ENCODE measurements around the gene RIN1.

The RIN1 gene

DNA sequence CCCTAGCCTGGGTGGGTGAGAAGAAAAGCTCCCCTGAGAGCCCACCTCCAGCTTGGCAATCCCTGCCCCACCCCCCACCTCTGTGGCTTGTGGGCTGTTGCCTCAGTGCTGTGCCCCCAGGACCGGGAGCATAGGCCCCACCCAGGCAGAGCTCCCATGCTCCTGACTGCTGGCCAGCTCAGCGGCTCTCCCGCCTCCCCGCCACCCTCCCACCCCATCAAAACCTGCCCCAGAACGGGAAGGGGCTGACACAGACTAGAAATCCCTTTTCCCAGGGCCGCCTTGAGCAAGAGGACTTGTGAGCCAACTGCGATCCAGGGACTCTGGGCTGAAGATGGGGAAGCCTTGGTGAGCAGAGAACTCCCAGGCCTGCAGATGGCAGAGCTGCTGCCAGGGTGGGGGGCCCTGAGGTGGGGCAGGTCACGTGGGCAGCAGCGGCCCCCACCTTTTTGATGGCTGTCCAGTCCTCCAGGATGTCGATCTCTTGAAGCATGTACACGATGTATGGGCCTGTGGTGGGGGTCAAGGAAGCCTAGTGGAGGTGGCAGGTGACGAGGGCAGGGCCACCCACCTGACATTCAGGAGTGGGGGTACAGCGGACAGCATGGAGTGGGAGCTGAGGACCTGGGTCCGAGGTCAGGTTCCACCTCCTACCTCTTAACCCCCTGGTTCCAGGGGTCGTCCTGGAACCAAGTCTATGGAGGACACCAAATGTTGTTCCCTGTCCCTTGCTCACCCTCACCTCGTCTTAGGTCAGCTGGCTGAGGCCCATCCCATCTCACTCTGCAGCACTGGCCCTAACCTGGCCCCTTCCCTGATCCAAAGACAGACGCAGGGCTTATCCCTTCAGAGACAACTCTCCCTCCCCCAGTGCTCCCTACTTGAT, 2.3 kb upstream of the RIN1 start:
- Histone ChIP-seq H3K27me3 (replicated peaks; ENCODE audit: control insufficient read depth, insufficient read depth, low read length) (no peaks in the 10 kb centered on the region), H3K9me3 (ENCODE audit: control insufficient read depth, low read length) (no peaks in the 10 kb centered on the region), H3K4me1 (ENCODE audit: control insufficient read depth, insufficient read depth, low read length) (peaks cover 27% of the 10 kb centered on the region), H3K9ac (ENCODE audit: low read length) (no peak overlapping the region), H3K4me3 (ENCODE audit: low read length) (no peak overlapping the region), H3K36me3 (ENCODE audit: control insufficient read depth, insufficient read depth, low read length, severe bottlenecking) (peaks cover 42% of the 10 kb centered on the region)
- no peak for DNase-seq (ENCODE audit: low read depth)

DNA sequence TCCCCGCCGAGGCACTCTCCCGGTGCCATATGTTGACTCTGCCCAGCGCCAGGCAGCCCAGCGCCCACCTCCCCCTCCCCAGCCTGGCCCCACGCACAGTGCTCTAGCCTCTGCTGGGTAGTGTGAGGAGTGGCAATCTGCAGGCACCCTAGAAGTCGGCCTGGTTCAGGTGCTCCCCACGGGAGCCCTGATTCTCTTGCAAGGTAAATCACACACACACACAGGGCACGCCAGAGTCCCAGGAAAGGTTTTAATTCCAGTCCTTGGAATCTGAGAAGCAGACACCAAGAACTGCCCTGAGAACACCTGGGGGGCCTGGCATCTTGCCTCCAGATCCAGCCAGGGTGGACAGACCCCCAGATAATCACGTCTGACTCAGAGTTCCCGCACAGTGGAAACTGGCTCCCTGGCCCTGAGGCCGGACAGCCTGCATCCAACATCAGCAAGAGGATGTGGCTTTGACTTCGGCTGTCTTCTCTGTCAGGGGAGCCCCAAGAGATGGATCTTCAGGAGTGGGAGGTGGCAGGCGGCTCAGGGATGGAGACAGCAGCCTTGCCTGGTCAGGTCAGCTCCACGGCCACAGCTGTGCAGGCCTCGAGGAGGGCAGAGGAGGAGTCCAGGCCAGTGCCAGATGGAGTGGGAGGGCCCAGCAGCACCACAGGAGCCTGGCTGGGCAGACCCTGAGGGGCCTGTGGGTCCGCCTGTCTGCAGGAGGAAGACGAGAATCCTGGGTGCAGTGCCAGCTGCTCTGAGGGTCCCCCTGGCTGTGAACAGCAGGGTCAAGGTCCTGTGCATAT, 1.1 kb upstream of the RIN1 start:
- Histone ChIP-seq H3K9ac (ENCODE audit: low read length) (no peak overlapping the region), H3K27me3 (replicated peaks; ENCODE audit: control insufficient read depth, insufficient read depth, low read length) (no peaks in the 10 kb centered on the region), H3K4me1 (ENCODE audit: control insufficient read depth, insufficient read depth, low read length) (peaks cover 22% of the 10 kb centered on the region), H3K36me3 (ENCODE audit: control insufficient read depth, insufficient read depth, low read length, severe bottlenecking) (peaks cover 54% of the 10 kb centered on the region), H3K4me3 (ENCODE audit: low read length) (no peak overlapping the region), H3K9me3 (ENCODE audit: control insufficient read depth, low read length) (no peaks in the 10 kb centered on the region)
- no peak for DNase-seq (ENCODE audit: low read depth)

DNA sequence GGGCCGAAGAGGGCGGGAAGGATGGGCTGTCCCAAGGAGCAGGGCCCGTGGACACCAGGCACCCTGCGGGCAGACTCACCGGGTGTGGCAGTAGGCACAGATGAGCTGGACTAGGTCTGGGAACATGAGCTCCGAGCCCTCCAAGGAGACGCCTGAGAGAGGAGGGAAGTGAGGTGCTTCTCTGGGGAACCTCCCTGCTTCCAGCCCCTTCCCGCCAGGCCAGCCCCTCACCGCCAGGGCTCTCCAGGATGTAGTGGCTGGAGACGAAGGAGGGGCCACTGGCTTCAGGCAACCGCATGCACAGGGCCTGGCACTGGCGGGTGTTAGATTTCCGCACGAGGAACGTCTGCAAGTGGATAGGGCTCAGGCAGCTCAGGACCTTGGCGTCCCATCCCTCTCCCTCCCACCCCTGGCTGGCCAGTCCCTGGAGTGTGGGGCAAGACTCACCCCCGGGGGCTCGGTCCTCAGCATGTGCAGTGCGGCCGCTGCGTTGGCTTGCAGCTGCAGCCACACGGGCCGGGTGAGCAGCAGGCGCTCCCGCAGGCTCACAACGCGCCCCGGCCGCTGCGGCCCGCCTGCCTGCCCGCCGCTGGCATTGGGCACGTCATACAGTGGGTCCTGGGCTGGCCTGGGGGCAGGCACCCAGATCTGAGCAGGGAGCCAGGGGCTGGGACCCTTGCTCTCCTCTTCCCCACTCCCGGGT, 552 bp downstream of the RIN1 start:
- Histone ChIP-seq H3K4me3 (ENCODE audit: low read length) (peak overlapping the region; percentile 82), H3K36me3 (ENCODE audit: control insufficient read depth, insufficient read depth, low read length, severe bottlenecking) (peaks cover 48% of the 10 kb centered on the region), H3K9me3 (ENCODE audit: control insufficient read depth, low read length) (no peaks in the 10 kb centered on the region), H3K9ac (ENCODE audit: low read length) (peak overlapping the region; percentile 86), H3K27me3 (replicated peaks; ENCODE audit: control insufficient read depth, insufficient read depth, low read length) (no peaks in the 10 kb centered on the region), H3K4me1 (ENCODE audit: control insufficient read depth, insufficient read depth, low read length) (peaks cover 22% of the 10 kb centered on the region)
- peak; percentile 71 for DNase-seq (ENCODE audit: low read depth)

DNA sequence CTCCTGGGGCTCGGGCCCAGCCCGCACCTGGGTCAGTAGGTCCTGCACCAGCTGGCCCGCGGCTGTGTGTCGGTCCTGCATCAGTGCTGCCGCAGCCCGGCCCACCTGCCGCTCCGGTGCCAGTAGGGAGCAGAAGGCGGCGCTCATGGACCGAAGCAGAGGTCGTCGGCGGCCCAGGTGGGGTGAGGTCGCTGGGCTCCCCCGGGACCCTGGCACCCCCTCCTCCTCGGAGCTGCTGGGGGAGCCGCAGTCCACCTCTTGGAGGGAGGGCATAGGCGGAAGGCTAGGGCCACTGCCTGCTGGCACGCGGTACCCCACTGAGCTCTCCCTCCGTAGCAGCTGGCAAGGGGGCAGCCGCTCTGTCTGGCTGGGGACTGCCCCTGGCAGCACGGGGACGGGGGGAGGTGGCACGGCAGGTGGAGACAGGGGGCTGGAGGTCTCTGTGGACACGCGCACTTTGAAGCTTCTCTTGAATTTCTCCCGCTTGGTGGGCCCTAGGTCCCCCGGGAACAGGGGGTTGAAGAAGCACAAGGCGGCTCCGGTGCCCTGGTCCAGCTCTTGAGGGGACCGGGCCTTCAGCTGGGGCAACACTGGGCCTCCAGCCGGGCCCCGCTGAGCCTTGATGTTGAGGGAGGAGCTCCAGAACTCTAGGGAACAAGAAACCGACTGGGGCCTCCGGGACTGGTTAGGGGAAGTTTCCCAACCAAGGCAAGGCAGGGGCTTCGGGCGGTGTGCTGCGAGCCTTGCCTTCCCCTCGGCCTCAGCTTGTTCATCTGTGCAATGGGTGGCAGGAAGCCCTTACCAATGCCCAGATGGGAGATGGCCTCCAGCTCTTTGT, 1.4 kb downstream of the RIN1 start:
- DNase-seq (ENCODE audit: low read depth): peak; percentile 56
- peaks cover 22% of the 10 kb centered on the region for H3K4me1 ChIP-seq (ENCODE audit: control insufficient read depth, insufficient read depth, low read length)
- no peaks in the 10 kb centered on the region for H3K9me3 ChIP-seq (ENCODE audit: control insufficient read depth, low read length)
- H3K9ac ChIP-seq (ENCODE audit: low read length): peak overlapping the region; percentile 86
- peaks cover 40% of the 10 kb centered on the region for H3K36me3 ChIP-seq (ENCODE audit: control insufficient read depth, insufficient read depth, low read length, severe bottlenecking)
- no peaks in the 10 kb centered on the region for H3K27me3 ChIP-seq (replicated peaks; ENCODE audit: control insufficient read depth, insufficient read depth, low read length)
- H3K4me3 ChIP-seq (ENCODE audit: low read length): peak overlapping the region; percentile 82

DNA sequence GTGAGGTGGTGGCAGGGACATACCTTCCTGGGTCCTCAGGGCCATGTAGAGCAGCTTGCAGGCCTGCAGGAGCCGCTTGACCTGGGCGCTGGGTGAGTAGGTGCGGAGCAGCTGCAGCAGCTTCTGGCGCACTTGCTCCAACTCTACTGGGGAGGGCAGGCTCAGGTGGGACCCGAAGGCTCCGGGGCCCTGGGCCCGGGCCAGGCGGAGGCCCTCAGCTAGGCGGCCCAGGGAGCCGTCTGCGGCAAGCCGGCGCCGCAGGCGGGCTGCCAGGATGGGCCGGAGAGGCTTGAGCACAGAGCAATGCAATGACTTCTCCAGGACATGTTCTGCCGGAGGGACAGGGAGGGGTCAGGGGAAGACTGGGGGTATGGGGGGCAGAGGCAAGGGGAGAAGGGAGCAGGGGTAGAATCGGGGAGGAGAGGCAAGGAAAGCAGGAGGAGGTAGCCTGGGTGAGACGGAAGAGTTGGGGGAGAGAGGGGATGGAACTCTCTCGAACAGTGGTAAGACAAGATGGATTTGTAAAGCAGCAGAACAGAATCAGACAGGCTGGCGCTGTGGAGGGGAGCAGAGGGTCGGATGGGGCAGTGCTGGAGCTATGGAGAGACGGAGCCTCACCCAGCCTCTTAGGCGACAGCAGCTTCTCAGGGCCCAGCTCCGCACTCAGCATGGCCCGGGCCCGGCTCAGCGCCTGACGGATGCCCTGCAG, 2.2 kb downstream of the RIN1 start:
- no peak for DNase-seq (ENCODE audit: low read depth)
- H3K27me3 ChIP-seq (replicated peaks; ENCODE audit: control insufficient read depth, insufficient read depth, low read length): no peaks in the 10 kb centered on the region
- peaks cover 22% of the 10 kb centered on the region for H3K4me1 ChIP-seq (ENCODE audit: control insufficient read depth, insufficient read depth, low read length)
- peak overlapping the region; percentile 86 for H3K9ac ChIP-seq (ENCODE audit: low read length)
- peaks cover 32% of the 10 kb centered on the region for H3K36me3 ChIP-seq (ENCODE audit: control insufficient read depth, insufficient read depth, low read length, severe bottlenecking)
- H3K9me3 ChIP-seq (ENCODE audit: control insufficient read depth, low read length): no peaks in the 10 kb centered on the region
- no peak overlapping the region for H3K4me3 ChIP-seq (ENCODE audit: low read length)

DNA sequence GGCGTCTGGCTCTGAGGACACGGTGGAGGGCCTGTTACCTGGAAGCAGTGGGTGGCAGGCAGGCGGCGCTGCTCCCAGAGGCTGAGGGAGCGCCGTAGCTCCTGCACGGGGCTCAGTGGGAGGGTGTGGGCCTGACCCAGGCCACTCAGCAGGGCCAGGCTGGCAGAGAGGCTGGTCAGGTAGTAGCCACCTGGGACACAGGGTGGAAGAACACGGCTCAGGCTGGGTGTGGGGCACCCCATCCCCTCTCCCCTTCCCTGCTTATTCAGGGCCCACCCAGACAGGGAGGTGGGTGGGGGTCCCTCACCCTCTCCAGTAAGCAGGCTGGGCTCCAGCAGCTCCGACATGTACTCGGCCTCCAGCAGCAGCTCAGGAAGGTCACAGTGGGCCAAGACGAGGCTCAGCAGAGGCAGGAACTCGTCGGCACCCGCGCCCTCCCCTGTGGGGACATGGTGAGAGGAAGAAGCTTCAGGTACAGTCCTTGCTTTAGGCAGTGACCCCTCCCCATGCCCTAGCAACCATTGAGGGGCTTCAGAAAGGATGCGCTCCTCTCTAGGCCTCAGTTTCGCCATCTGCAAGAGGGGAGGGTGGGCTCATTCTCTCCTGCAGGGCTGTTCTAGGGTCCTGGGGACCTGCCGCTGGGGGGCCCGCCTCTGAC, 2.9 kb downstream of the RIN1 start:
- peaks cover 26% of the 10 kb centered on the region for H3K36me3 ChIP-seq (ENCODE audit: control insufficient read depth, insufficient read depth, low read length, severe bottlenecking)
- peaks cover 28% of the 10 kb centered on the region for H3K4me1 ChIP-seq (ENCODE audit: control insufficient read depth, insufficient read depth, low read length)
- no peak overlapping the region for H3K9ac ChIP-seq (ENCODE audit: low read length)
- no peaks in the 10 kb centered on the region for H3K27me3 ChIP-seq (replicated peaks; ENCODE audit: control insufficient read depth, insufficient read depth, low read length)
- no peak for DNase-seq (ENCODE audit: low read depth)
- no peak overlapping the region for H3K4me3 ChIP-seq (ENCODE audit: low read length)
- H3K9me3 ChIP-seq (ENCODE audit: control insufficient read depth, low read length): no peaks in the 10 kb centered on the region

DNA sequence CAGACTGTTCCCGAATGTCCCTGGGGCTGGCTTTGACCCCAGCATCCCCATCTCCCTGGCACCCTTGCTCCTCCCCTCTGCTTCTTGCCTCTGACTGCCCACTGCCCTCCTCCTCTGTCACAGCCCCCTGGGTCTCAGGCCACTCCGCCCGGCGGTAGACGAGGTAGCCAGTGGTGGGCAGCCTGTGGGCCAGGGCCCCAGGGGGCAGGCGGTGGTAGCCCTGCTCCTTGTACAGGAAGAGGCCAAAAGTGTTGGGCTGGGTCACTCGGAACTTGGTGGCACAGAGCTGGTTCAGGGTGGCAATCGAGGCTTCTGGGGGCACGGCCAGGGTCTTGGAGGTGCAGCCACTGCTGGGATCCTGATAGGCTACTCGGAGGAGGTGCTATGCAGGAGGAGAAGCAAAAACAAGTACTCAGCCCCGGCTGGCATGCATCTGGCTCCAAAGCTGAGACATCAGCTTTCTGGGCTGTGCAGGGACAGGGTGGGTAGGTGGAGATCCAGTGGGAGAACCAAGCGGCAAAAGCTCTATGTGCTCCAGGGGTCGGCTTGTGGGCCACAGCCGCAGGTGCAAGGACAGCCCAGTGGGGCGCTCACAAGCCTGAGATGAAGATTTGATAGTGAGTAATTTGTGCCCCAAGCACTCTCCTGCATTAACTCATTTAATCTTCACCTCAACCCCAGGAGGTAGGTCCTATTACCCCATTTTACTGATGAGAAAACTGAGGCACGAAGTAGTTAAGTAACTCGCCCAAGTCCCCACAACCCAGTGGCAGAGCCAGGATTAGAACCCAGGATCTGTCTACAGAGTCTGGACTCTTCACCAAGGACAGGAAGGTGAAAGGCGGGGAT, 3.6 kb downstream of the RIN1 start:
- no peak for DNase-seq (ENCODE audit: low read depth)
- peaks cover 36% of the 10 kb centered on the region for H3K4me1 ChIP-seq (ENCODE audit: control insufficient read depth, insufficient read depth, low read length)

DNA sequence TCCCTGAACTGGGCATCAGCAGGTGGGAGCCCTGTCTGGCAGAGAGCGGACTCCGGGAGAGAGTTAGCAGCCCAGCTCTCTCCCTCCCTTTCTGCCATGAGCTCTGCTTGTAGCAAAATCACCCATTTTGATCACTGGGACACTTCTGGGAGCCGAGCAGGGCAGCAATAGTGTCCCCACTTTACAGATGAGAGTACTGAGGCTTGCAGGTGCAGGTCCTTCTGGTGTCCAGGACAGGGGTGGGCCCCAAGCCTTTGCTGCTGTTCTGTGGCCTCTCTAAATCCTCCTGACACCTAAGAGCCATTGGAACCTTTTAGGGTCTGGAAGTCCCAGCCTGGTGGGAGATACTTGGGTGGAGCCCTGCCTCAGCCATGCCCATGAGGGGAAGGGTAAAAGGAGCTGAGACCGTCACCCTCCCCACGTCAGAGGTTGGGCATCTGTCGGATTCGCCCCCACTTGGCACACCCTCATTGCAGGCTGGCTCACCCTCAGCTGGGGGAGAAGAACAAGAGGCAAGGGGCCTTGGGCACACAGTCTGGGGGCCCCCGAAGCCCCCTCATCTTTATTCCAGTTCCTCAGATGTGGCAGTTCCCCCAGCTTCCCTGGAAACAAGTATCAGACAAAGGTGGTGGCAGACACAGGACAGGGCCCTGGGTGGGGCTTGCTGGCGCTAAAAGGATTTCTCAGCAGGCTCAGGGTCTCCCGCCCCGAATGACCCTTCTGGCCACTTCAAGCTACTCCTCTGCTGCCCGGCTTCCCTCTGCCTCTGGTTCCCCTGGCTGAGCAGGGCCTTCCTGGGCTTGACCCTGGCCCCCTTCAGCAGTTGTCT, 4.5 kb downstream of the RIN1 start:
- peaks cover 23% of the 10 kb centered on the region for H3K36me3 ChIP-seq (ENCODE audit: control insufficient read depth, insufficient read depth, low read length, severe bottlenecking)
- H3K4me1 ChIP-seq (ENCODE audit: control insufficient read depth, insufficient read depth, low read length): peaks cover 41% of the 10 kb centered on the region
- DNase-seq (ENCODE audit: low read depth): no peak

More for the DNA sequence above, 3.6 kb downstream of the RIN1 start:
- H3K36me3 ChIP-seq (ENCODE audit: control insufficient read depth, insufficient read depth, low read length, severe bottlenecking): peaks cover 26% of the 10 kb centered on the region
- no peaks in the 10 kb centered on the region for H3K27me3 ChIP-seq (replicated peaks; ENCODE audit: control insufficient read depth, insufficient read depth, low read length)
- no peaks in the 10 kb centered on the region for H3K9me3 ChIP-seq (ENCODE audit: control insufficient read depth, low read length)
- H3K4me3 ChIP-seq (ENCODE audit: low read length): no peak overlapping the region
- H3K9ac ChIP-seq (ENCODE audit: low read length): no peak overlapping the region

DNA sequence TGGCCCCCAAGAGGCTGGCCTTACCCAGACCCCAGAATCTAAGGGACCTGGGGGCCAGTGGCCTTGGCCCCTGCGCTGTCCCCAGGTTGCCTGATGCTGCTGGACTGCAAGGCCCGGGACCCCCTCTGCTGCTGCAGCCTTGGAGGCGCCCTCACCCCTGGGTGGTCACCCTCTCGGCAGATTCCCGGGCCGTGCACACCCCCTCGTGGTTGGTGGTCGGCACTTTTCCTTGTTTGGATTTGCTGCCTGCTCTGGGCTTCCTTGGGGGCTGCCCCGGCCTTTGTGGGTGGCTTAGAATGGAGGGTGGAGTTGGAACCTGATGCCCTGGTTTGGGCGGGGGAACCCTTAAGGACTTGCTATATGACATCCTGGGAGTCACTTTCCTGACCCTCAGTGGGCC, 5.3 kb downstream of the RIN1 start:
- Histone ChIP-seq H3K9ac (ENCODE audit: low read length) (no peak overlapping the region), H3K9me3 (ENCODE audit: control insufficient read depth, low read length) (no peaks in the 10 kb centered on the region), H3K36me3 (ENCODE audit: control insufficient read depth, insufficient read depth, low read length, severe bottlenecking) (peaks cover 23% of the 10 kb centered on the region), H3K27me3 (replicated peaks; ENCODE audit: control insufficient read depth, insufficient read depth, low read length) (no peaks in the 10 kb centered on the region), H3K4me3 (ENCODE audit: low read length) (no peak overlapping the region), H3K4me1 (ENCODE audit: control insufficient read depth, insufficient read depth, low read length) (peaks cover 38% of the 10 kb centered on the region)
- DNase-seq (ENCODE audit: low read depth): no peak

More for the DNA sequence above, 4.5 kb downstream of the RIN1 start:
- Histone ChIP-seq H3K9ac (ENCODE audit: low read length) (no peak overlapping the region), H3K27me3 (replicated peaks; ENCODE audit: control insufficient read depth, insufficient read depth, low read length) (no peaks in the 10 kb centered on the region), H3K9me3 (ENCODE audit: control insufficient read depth, low read length) (no peaks in the 10 kb centered on the region), H3K4me3 (ENCODE audit: low read length) (no peak overlapping the region)

All from adipocyte (in vitro differentiated cells).